ENCODE data around the gene KCNMB1. TPM values are rescaled to one million over a fixed set of nuclear protein-coding genes. Genes with fewer than 3 reads are reported as not detected.

The KCNMB1 gene
- total RNA-seq, 1 donor from 2014 or later: 0.64 TPM

GRCh38 chr5:170338933-170339779, 50.0 kb downstream of the KCNMB1 start:
- ATAC-seq: peak; percentile 67

- ATAC-seq: no peak
Observed at GRCh38 chr5:170338291-170338690, 50.9 kb downstream of the KCNMB1 start.

- no peak for ATAC-seq
Observed at GRCh38 chr5:170337045-170337733, 52.0 kb downstream of the KCNMB1 start.

GRCh38 chr5:170336065-170336464, 53.1 kb downstream of the KCNMB1 start:
- no peak for ATAC-seq

- no peak for ATAC-seq
Observed at GRCh38 chr5:170334626-170335025, 54.5 kb downstream of the KCNMB1 start.

GRCh38 chr5:170333161-170333910, 55.8 kb downstream of the KCNMB1 start:
- no peak for ATAC-seq

- ATAC-seq: no peak
Observed at GRCh38 chr5:170332058-170332457, 57.1 kb downstream of the KCNMB1 start.

GRCh38 chr5:170330568-170331054, 58.6 kb downstream of the KCNMB1 start:
- no peak for ATAC-seq

GRCh38 chr5:170329524-170329923, 59.6 kb downstream of the KCNMB1 start:
- ATAC-seq: no peak

GRCh38 chr5:170327829-170328228, 61.3 kb downstream of the KCNMB1 start:
- ATAC-seq: no peak

GRCh38 chr5:170327168-170327567, 62.0 kb downstream of the KCNMB1 start:
- no peak for ATAC-seq

Other genes starting within 250 kb of the KCNMB1 start
- not detected for gene C5orf58, start 156.4 kb downstream of the KCNMB1 start, total RNA-seq
- 3.0 TPM for gene LCP2, start 91.6 kb downstream of the KCNMB1 start, total RNA-seq
- not detected for gene KCNIP1, start 114.7 kb upstream of the KCNMB1 start, total RNA-seq

All from esophagus mucosa (tissue), 1 donor.